ENCODE results near the gene KRTAP4-16. TPM values are rescaled to one million over a fixed set of nuclear protein-coding genes. Genes with fewer than 3 reads are reported as not detected.
"Not testable (repeated sequence)": the region's sequence is repeated elsewhere in the genome, so short reads cannot be mapped to it uniquely, and the experiment has no call there.

Gene KRTAP4-16
- total and polyA plus RNA-seq, 8 donors = not detected

- no peak overlapping the region for H3K4me3 ChIP-seq
- TF ChIP-seq POLR2AphosphoS5 (IDR thresholded peaks at IDR 0.05) = no peak
- TF ChIP-seq CTCF (IDR thresholded peaks at IDR 0.05) = no peak
- 58 to 71% (median 62%) methylated on average over 2 of the region's 2 CpGs for WGBS, 5 donors
- no peak overlapping the region for H3K27ac ChIP-seq
- H3K4me1 ChIP-seq = peaks cover 0 to 5% (median 2%) of the 10 kb centered on the region in 4 donors
- H3K9me3 ChIP-seq = no peaks in the 10 kb centered on the region
- intact Hi-C loops (cut with DNase I; ENCODE audit: low total_unique reads) = no loop called here
- peaks cover 0 to 15% (median 0%) of the 10 kb centered on the region in 3 donors for H3K27me3 ChIP-seq
- H3K36me3 ChIP-seq = no peaks in the 10 kb centered on the region
- DNase-seq = no peak
Observed at GRCh38 chr17:41111151-41111885, 9.3 kb upstream of the KRTAP4-16 start.

- H3K4me1 ChIP-seq; DNase-seq; H3K27ac ChIP-seq; H3K36me3 ChIP-seq; intact Hi-C loops (cut with DNase I; ENCODE audit: low total_unique reads); H3K4me3 ChIP-seq; H3K27me3 ChIP-seq; H3K9me3 ChIP-seq: not testable (repeated sequence)
- 0 to 41% (median 22%) methylated on average over 1 of the region's 1 CpG for WGBS, 5 donors
Observed at GRCh38 chr17:41108728-41109386, 6.8 kb upstream of the KRTAP4-16 start.

GRCh38 chr17:41107941-41108450, 6.0 kb upstream of the KRTAP4-16 start:
- H3K27ac ChIP-seq = no peak overlapping the region
- H3K9me3 ChIP-seq = no peaks in the 10 kb centered on the region
- intact Hi-C loops (cut with DNase I; ENCODE audit: low total_unique reads) = no loop called here
- no peak overlapping the region for H3K4me3 ChIP-seq
- peaks cover 0 to 5% (median 2%) of the 10 kb centered on the region in 4 donors for H3K4me1 ChIP-seq
- WGBS, 5 donors = 34 to 63% (median 48%) methylated on average over 1 of the region's 1 CpG
- no peak for DNase-seq
- TF ChIP-seq POLR2AphosphoS5 (IDR thresholded peaks at IDR 0.05) (no peak), EP300 (IDR thresholded peaks at IDR 0.05) (no peak), POLR2A (IDR thresholded peaks at IDR 0.05) (no peak), CTCF (IDR thresholded peaks at IDR 0.05) (no peak)
- peaks cover 0 to 5% (median 0%) of the 10 kb centered on the region in 3 donors for H3K27me3 ChIP-seq
- no peaks in the 10 kb centered on the region for H3K36me3 ChIP-seq

GRCh38 chr17:41105347-41105746, 3.3 kb upstream of the KRTAP4-16 start, which contains the start of gene KRTAP4-9:
Gene KRTAP4-9, plus strand, starts transcription at chr17:41105389. Its CDS starts 0 bp downstream, at chr17:41105389.
- 69 to 77% (median 76%) methylated on average over 6 to 10 of the region's 10 CpGs for WGBS, 5 donors
- DNase-seq; H3K4me3 ChIP-seq; H3K36me3 ChIP-seq; H3K9me3 ChIP-seq; H3K27ac ChIP-seq; intact Hi-C loops (cut with DNase I; ENCODE audit: low total_unique reads); H3K4me1 ChIP-seq; H3K27me3 ChIP-seq: not testable (repeated sequence)

GRCh38 chr17:41104386-41105038, 2.5 kb upstream of the KRTAP4-16 start:
- H3K36me3 ChIP-seq; H3K4me3 ChIP-seq; H3K27ac ChIP-seq; H3K27me3 ChIP-seq; H3K9me3 ChIP-seq; intact Hi-C loops (cut with DNase I; ENCODE audit: low total_unique reads); DNase-seq; H3K4me1 ChIP-seq: not testable (repeated sequence)
- WGBS, 5 donors = 79 to 90% (median 86%) methylated on average over 2 of the region's 2 CpGs

Data from stomach (tissue), 9 donors.